GM19035 (cell line): ENCODE data around the gene OR51B6.
"Not testable (repeated sequence)": the region's sequence is repeated elsewhere in the genome, so short reads cannot be mapped to it uniquely, and the experiment has no call there.

Experiments used
- ATAC-seq: cut with Tn5 transposase; IDR thresholded peaks from one replicate; pipeline ENCODE4 v1.9.1; 2021; ENCODE audit not compliant: unreplicated experiment

The OR51B6 gene

GRCh38 chr11:5364214-5364613, 12.9 kb downstream of the OR51B6 start:
- no peak for ATAC-seq

GRCh38 chr11:5366365-5366764, 15.1 kb downstream of the OR51B6 start:
- not testable (repeated sequence) for ATAC-seq

DNA sequence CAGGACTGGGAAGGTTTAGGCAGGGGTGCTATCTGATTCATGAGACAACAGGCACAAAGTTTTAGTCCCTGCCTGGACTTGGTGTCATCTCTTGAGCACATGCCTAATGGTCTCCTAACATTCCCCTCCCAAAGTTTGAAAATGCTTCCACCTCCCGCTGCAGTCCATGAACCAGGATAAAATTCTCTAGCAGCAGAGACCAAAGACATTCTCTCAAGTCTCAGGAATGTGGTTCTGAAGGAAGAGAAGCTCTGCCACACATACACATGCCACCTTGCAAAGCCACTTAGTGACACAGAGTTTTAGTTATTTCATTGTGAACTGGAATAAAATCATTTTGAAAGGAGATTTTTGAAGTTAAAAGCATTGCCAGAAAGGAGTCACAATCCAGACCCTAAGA, 15.5 kb downstream of the OR51B6 start:
- no peak for ATAC-seq

DNA sequence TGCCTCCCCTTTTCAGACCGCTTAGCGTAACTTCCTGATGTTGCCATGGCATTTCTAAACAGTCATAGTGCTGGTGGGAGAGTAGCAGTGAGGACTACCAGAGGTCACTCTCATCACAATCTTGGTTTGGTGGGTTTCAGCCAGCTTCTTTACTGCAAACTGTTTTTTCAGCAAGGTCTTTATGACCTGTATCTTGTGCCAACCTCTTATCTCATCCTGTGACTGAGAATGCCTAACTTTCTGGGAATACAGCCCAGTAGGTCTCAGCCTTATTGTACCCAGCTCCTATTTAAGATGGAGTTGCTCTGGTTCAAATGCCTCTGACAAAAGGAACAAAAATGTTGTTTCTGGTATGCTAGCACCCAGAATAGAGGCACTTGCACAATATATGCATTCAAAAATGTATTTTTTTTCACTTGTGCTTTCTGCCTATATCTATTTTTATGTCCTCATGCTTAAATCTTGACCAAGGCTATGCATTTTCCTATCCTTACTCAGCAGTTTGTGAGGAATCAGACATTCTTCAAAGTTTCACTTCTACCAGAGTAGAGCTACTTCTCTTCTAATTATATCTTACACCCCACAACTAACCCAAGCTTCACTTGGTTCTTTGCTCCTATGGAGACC, 16.3 kb downstream of the OR51B6 start:
- no peak for ATAC-seq

DNA sequence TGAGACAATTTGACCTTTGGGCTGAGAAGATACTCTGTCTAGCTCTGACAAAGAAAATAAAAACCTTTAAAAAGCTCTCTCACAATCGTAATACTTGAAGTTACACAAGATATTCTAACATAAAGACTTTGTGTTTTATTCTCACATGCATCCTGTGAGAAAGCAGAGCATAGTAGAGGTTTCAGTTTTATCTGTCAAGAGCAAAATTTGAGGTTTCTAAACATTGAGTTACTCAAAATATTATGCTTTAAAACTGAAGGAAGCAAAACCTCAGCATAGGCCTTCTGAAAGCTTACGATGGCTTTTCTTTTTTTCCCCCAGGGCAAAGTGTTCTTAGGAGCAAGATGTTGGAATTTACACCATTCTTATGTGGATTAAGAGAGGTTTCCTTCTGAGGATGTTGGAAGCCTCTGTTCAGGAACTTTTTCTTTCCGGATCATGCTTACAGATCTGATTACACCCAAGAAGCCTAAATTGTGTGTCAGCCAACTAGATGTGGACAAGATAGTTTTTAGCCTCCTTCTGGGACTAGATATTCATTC, 17.3 kb downstream of the OR51B6 start:
- no peak for ATAC-seq

GRCh38 chr11:5369789-5370188, 18.5 kb downstream of the OR51B6 start:
- no peak for ATAC-seq

DNA sequence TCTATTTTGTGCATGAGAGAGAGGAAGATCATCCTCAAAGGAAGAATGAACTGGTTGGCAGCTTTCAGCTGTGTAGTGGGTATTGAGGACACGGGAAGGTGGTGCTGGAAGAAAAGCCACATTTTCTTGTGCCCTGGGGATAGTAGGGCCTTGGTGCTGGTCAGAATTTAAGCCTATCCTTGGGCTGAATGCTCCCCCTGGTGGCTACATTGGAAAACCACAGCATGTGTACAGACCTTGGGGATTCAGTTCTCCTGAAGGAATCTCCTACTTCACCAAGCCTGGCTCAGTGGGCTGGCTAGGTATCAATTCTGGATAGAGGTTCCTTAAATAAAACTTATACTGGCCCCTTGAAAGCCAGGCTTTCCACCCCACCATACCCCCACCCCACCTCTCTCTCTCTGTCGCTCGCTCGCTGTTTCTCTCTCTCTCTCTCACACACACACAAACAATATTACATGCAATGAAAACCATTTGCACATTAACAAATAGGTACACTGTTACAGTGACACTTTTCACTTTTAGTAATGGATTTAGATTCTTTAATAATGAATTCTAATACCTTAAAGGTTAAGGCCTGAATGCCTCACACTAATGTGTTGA, 29.5 kb downstream of the OR51B6 start:
- ATAC-seq = peak; percentile 91

GRCh38 chr11:5383576-5383975, 32.3 kb downstream of the OR51B6 start, which contains the start of gene OR51M1:
Gene OR51M1 (plus strand): TSS chr11:5383812. CDS start chr11:5389399, 5,587 bp downstream.
- no peak for ATAC-seq

DNA sequence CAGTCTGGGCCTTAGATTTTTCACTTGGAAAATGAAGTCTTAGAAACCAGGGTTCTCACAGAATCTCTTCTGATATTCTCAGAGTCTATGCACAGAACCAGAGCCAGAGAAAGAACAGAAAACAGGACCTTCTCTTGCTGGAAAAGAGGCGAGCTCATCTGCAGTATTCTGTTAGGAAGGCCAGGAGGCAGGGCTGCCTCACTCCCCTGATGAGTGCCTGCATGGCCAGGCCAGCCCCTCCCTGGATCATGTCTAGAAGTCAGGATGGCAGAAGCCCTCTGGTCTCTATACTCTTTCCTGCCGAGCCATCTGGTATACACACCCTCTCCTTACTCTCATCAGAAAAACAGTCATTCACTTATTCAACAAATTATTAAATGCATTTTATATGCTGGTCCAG, 33.0 kb downstream of the OR51B6 start:
- ATAC-seq = no peak

DNA sequence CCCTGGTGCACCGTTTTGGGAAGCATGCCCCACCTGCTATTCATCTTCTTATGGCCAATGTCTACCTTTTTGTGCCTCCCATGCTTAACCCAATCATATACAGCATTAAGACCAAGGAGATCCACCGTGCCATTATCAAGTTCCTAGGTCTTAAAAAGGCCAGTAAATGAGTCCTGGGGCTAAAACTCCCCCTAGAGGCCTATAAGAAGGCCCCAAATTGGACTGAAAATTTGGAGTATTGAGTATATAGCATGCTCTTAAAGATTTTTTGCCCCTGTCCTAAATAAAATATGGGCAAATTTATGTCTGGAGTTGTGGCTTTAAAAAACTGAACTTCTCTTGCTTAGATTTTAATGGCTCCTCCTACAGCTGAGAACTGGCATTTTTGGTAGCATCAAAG, 38.9 kb downstream of the OR51B6 start:
- no peak for ATAC-seq

DNA sequence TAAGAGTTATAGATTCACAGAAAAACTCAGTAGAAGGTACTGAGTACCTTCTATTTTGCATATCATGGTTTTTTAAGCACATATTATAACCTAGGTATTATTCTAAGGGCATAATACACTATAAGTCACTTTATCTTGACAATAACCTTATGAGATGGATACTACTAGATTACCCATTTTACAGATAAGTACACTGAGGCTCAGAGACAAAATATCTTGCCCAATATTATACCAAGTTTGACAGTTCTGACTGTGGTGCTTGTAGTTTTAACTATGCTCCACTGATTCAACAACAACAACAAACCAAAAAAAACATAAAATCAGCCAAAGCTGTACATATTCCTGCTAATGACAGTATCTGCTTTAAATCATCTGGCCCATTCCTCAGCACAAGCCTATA, 42.8 kb downstream of the OR51B6 start:
- ATAC-seq = no peak

GRCh38 chr11:5398936-5399335, 47.6 kb downstream of the OR51B6 start:
- no peak for ATAC-seq
